GM12878 (cell line): ENCODE measurements around the gene MTHFD1L. TPM values are rescaled to one million over a fixed set of nuclear protein-coding genes. Genes with fewer than 3 reads are reported as not detected.

ENCODE experiments used
- ATAC-seq: fragments of 200-7000 bp; cut with Tn5 transposase; 3 replicates; pipeline ENCODE4 v1.9.1; 2020; ENCODE audit warnings: mild to moderate bottlenecking, moderate library complexity
- BruUV-seq: library from RNA; stranded (reverse); fragments of 400-500 nt; replicated peaks from 2 replicates; lab custom pipeline; 2021; lab: Mats Ljungman, UMichigan
- CTCF ChIA-PET: fragments of 300-600 bp; sonication (Branson Sonifier 250); formaldehyde crosslinking; extraction: SDS; loops from one replicate; lab custom pipeline; 2021; ENCODE audit warnings: inconsistent platforms; lab: Yijun Ruan, JAX
- POLR2A ChIA-PET: fragments of 350-600 bp; formaldehyde crosslinking; extraction: SDS; loops from one replicate; lab custom pipeline; 2021; ENCODE audit warnings: inconsistent platforms; lab: Charles Lee
- RAD21 ChIA-PET: fragments of 300-600 bp; sonication (Branson Sonifier 250); formaldehyde crosslinking; loops from one replicate; lab custom pipeline; 2023; ENCODE audit warnings: antibody characterized with exemption; ENCODE audit not compliant: unreplicated experiment; lab: Charles Lee
- SMC1A ChIA-PET: fragments of 300-600 bp; sonication (Branson Sonifier 250); formaldehyde crosslinking; loops from one replicate; lab custom pipeline; 2023; ENCODE audit not compliant: unreplicated experiment, uncharacterized antibody; lab: Charles Lee
- DNase-seq: peaks from one replicate; pipeline ENCODE4 v3.0.0-alpha.2; 2011; ENCODE audit warnings: low read depth, low spot score
- FAIRE-seq: peaks from 3 replicates; lab custom pipeline; 2011; peaks lifted over from hg19 to GRCh38; lab: Jason Lieb, UNC
- H2AFZ ChIP-seq: 2 replicates; pipeline ENCODE4 v1.6.0; 2011; ENCODE audit warnings: low read depth, low read length, control low read depth; ENCODE audit not compliant: control insufficient read depth
- H3K27ac ChIP-seq: 2 replicates; pipeline ENCODE4 v1.5.1; 2011; ENCODE audit warnings: control low read depth; ENCODE audit not compliant: control insufficient read depth, insufficient read depth
- H3K27me3 ChIP-seq, 2 experiments: replicated peaks in 1 of 2; 2 replicates each; pipeline versions ENCODE4 v1.6.0 to v1.6.1; 2011; ENCODE audit warnings: low read length in 1 of 2; ENCODE audit not compliant: control insufficient read depth in 2 of 2, insufficient read depth in 2 of 2
- H3K36me3 ChIP-seq, 2 experiments: 2 replicates each; pipeline ENCODE4 v1.5.1; 2011; ENCODE audit warnings: low read length in 1 of 2; ENCODE audit not compliant: control insufficient read depth in 2 of 2, insufficient read depth in 2 of 2
- H3K4me1 ChIP-seq: 2 replicates; pipeline ENCODE4 v1.6.1; 2011; ENCODE audit warnings: mild to moderate bottlenecking, low read length, moderate library complexity, mixed read lengths; ENCODE audit not compliant: control insufficient read depth, insufficient read depth
- H3K4me2 ChIP-seq: 2 replicates; pipeline ENCODE4 v1.6.0; 2011; ENCODE audit warnings: control low read depth; ENCODE audit not compliant: control insufficient read depth, insufficient read depth
- H3K4me3 ChIP-seq: fragments of 200-600 bp; sonication (generic); 2 replicates; pipeline ENCODE4 v1.5.1; 2016
- H3K79me2 ChIP-seq: 2 replicates; pipeline ENCODE4 v1.6.0; 2011; ENCODE audit warnings: low read length; ENCODE audit not compliant: control insufficient read depth, insufficient read depth
- H3K9ac ChIP-seq: 2 replicates; pipeline ENCODE4 v1.8.0; 2011; ENCODE audit warnings: low read length, control low read depth, mixed read lengths; ENCODE audit not compliant: control insufficient read depth, insufficient read depth
- H3K9me3 ChIP-seq: replicated peaks from 3 replicates; pipeline ENCODE4 v1.5.1; 2011; ENCODE audit warnings: mild to moderate bottlenecking, low read length; ENCODE audit not compliant: control insufficient read depth, insufficient read depth
- H4K20me1 ChIP-seq: 2 replicates; pipeline ENCODE4 v1.6.0; 2011; ENCODE audit not compliant: control insufficient read depth, insufficient read depth
- CBFB ChIP-seq: IDR thresholded peaks from 2 replicates; pipeline ENCODE4 v1.6.1; 2016; ENCODE audit warnings: antibody characterized with exemption, low read depth
- CHD2 ChIP-seq: IDR thresholded peaks from 2 replicates; pipeline ENCODE4 v1.6.1; 2011; ENCODE audit warnings: low read depth, low read length, improper control_type of control experiment, borderline replicate concordance
- CREB1 ChIP-seq: IDR thresholded peaks from 2 replicates; pipeline ENCODE4 v1.6.1; 2012; ENCODE audit warnings: low read depth, mild to moderate bottlenecking, inconsistent platforms
- MTA3 ChIP-seq: IDR thresholded peaks from 2 replicates; pipeline ENCODE4 v1.6.1; 2012; ENCODE audit warnings: low read length, inconsistent platforms, borderline replicate concordance
- NR2C2 ChIP-seq: IDR thresholded peaks from 2 replicates; pipeline ENCODE4 v1.6.1; 2011; ENCODE audit warnings: borderline replicate concordance, low read depth; ENCODE audit not compliant: control insufficient read depth, insufficient read length
- PAX5 ChIP-seq: IDR thresholded peaks from 2 replicates; pipeline ENCODE4 v1.6.1; 2011; ENCODE audit warnings: low read depth, low read length, borderline replicate concordance
- RAD51 ChIP-seq: fragments of 450-650 bp; IDR thresholded peaks from 2 replicates; pipeline ENCODE4 v1.6.1; 2016; ENCODE audit warnings: moderate library complexity, mild to moderate bottlenecking, inconsistent platforms
- SMC3 ChIP-seq: IDR thresholded peaks from 2 replicates; pipeline ENCODE4 v1.6.1; 2011; ENCODE audit warnings: low read length, improper control_type of control experiment, borderline replicate concordance
- STAT3 ChIP-seq: IDR thresholded peaks from 2 replicates; pipeline ENCODE4 v1.6.1; 2011; ENCODE audit warnings: low read depth, low read length, improper control_type of control experiment
- ZBED1 ChIP-seq: IDR thresholded peaks from 2 replicates; pipeline ENCODE4 v1.6.1; 2016; ENCODE audit warnings: borderline replicate concordance
- ZBTB4 ChIP-seq: fragments of 450-650 bp; formaldehyde crosslinking; IDR thresholded peaks from 2 replicates; pipeline ENCODE4 v1.4.0; 2022; ENCODE audit warnings: mild to moderate bottlenecking, moderate library complexity
- ZNF384 ChIP-seq: IDR thresholded peaks from 2 replicates; pipeline ENCODE4 v1.6.1; 2012; ENCODE audit warnings: low read depth, mild to moderate bottlenecking, low read length, improper control_type of control experiment, borderline replicate concordance
- WGBS: methylation state at CpG from one replicate; pipeline ENCODE4 v1.1.6; 2016; ENCODE audit warnings: low lambda C conversion rate; ENCODE audit not compliant: insufficient replicate concordance, insufficient coverage; ENCODE audit errors: missing lambda C conversion rate; 5-methylcytosine and 5-hydroxymethylcytosine counted together
- in situ Hi-C: fragments of 300-500 bp; cut with MboI; formaldehyde crosslinking; loops from 9 replicates; pipeline ENCODE4 v1.14.3; 2018; ENCODE audit warnings: mixed read lengths
- intact Hi-C: fragments of 100-400 bp; cut with micrococcal nuclease; formaldehyde crosslinking; loops from one replicate; pipeline ENCODE4 v1.14.2; 2022; ENCODE audit not compliant: unreplicated experiment
- polyA plus RNA-seq, 11 experiments: library from polyadenylated mRNA; depleted of rRNA in 4 of 11; unstranded in 6 of 11; stranded (reverse) in 5 of 11; fragments of >200 nt; fragmentation: Nextera tagmentation in 4 of 11; fragmentation: Illumina TruSeq in 1 of 11; extraction: Ambion mirVana in 4 of 11; extraction: Trizol in 1 of 11; gene quantifications; 1 replicate in 1 of 11; 2 replicates in 10 of 11; pipeline versions ENCODE4 v1.2.1 to v1.2.3, GENCODE V29; 2011 to 2016; ENCODE audit warnings: inconsistent platforms in 2 of 11, missing spikeins in 2 of 11, low read depth in 1 of 11
- total RNA-seq, 4 experiments: library from RNA; depleted of rRNA in 3 of 4; stranded (reverse); fragments of >200 nt in 3 of 4; fragmentation: Illumina TruSeq in 1 of 4; extraction: Trizol in 1 of 4; gene quantifications; 2 replicates each; pipeline versions ENCODE4 v1.2.1 to v1.2.3, GENCODE V29; 2013 to 2021
- TF ChIP-seq, protein P1 (sequence below): IDR thresholded peaks from 2 replicates; pipeline ENCODE4 v1.6.1; 2011; ENCODE audit warnings: mild to moderate bottlenecking, low read depth, low read length, moderate library complexity; ENCODE audit not compliant: insufficient replicate concordance
- TF ChIP-seq, protein P2 (sequence below): fragments of 450-650 bp; IDR thresholded peaks from 2 replicates; pipeline ENCODE4 v1.6.1; 2017; ENCODE audit warnings: low read depth, mild to moderate bottlenecking, moderate library complexity
- TF ChIP-seq, protein P3 (sequence below): fragments of 150-350 bp; IDR thresholded peaks from 2 replicates; pipeline ENCODE4 v1.6.1; 2014; ENCODE audit warnings: mild to moderate bottlenecking, low read depth, low read length

Gene MTHFD1L
- total and polyA plus RNA-seq, 10 of the 15 experiments (the other 5 are each of a cell fraction or from before 2014, with no cell fraction given) = 11.7 to 75.5 (median 28.8) TPM

DNA sequence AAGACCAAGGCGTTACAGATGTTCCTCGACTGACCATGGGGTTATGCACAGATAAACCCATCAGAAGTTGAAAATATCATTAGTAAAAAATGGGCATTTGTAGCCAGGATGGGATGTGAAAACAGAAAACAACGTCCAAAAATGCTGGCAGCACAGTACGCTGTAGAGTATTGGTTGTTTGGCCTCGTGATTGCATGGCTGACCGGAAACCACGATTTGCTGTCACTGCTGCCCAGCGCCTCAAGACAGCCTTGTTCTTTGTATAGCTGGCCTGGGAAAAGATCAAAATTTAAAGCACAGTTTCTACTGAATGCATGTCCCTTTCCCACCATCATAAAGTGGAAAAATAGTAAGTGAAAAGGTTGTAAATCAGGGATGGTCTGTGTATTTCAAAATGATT lies 41.9 kb downstream of the MTHFD1L start:
- no peak overlapping the region for H3K27ac ChIP-seq
- CTCF ChIA-PET = interaction anchor here (1.1 kb wide), 1 partner anchor 15 kb away, joined by 5 read pairs; no protein-coding TSS in a partner anchor
- H2AFZ ChIP-seq = no peak overlapping the region
- no peak overlapping the region for H3K9ac ChIP-seq
- intact Hi-C loops = no loop called here
- peaks cover 0 to 10% of the 10 kb centered on the region in 2 experiments; a peak in 2 of 4 replicates for H3K36me3 ChIP-seq
- DNase-seq (no peak), FAIRE-seq (no peak), ATAC-seq (no peak)
- no peak overlapping the region for H3K4me2 ChIP-seq
- H3K4me3 ChIP-seq = no peak overlapping the region
- POLR2A ChIA-PET = no interaction called here
- H3K27me3 ChIP-seq = no peaks in the 10 kb centered on the region
- in situ Hi-C loops = no loop called here
- TF ChIP-seq CREB1 (no peak), RAD51 (no peak), NR2C2 (no peak), CBFB (no peak), SMC3 (no peak), STAT3 (no peak), ZNF384 (no peak), MTA3 (no peak), ZBED1 (no peak), PAX5 (no peak), CHD2 (no peak), ZBTB4 (no peak)
- TF ChIP-seq, protein P1, sequence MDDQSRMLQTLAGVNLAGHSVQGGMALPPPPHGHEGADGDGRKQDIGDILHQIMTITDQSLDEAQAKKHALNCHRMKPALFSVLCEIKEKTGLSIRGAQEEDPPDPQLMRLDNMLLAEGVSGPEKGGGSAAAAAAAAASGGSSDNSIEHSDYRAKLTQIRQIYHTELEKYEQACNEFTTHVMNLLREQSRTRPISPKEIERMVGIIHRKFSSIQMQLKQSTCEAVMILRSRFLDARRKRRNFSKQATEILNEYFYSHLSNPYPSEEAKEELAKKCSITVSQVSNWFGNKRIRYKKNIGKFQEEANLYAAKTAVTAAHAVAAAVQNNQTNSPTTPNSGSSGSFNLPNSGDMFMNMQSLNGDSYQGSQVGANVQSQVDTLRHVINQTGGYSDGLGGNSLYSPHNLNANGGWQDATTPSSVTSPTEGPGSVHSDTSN = no peak
- TF ChIP-seq, protein P2, sequence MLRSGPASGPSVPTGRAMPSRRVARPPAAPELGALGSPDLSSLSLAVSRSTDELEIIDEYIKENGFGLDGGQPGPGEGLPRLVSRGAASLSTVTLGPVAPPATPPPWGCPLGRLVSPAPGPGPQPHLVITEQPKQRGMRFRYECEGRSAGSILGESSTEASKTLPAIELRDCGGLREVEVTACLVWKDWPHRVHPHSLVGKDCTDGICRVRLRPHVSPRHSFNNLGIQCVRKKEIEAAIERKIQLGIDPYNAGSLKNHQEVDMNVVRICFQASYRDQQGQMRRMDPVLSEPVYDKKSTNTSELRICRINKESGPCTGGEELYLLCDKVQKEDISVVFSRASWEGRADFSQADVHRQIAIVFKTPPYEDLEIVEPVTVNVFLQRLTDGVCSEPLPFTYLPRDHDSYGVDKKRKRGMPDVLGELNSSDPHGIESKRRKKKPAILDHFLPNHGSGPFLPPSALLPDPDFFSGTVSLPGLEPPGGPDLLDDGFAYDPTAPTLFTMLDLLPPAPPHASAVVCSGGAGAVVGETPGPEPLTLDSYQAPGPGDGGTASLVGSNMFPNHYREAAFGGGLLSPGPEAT = no peak
- TF ChIP-seq, protein P3, sequence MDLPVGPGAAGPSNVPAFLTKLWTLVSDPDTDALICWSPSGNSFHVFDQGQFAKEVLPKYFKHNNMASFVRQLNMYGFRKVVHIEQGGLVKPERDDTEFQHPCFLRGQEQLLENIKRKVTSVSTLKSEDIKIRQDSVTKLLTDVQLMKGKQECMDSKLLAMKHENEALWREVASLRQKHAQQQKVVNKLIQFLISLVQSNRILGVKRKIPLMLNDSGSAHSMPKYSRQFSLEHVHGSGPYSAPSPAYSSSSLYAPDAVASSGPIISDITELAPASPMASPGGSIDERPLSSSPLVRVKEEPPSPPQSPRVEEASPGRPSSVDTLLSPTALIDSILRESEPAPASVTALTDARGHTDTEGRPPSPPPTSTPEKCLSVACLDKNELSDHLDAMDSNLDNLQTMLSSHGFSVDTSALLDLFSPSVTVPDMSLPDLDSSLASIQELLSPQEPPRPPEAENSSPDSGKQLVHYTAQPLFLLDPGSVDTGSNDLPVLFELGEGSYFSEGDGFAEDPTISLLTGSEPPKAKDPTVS = no peak
- no peaks in the 10 kb centered on the region for H4K20me1 ChIP-seq
- H3K4me1 ChIP-seq = no peaks in the 10 kb centered on the region
- RAD21 ChIA-PET = no interaction called here
- no peaks in the 10 kb centered on the region; the same call in 2 of the 3 replicates for H3K9me3 ChIP-seq
- no TSS peak for BruUV-seq
- SMC1A ChIA-PET = interaction anchor here (0.8 kb wide), 1 partner anchor 15 kb away, joined by 3 read pairs; no protein-coding TSS in a partner anchor
- over 99% methylated on average over 8 of the region's 8 CpGs for WGBS
- no peaks in the 10 kb centered on the region for H3K79me2 ChIP-seq
